Neutrophil (primary cell): ENCODE results near the gene S100A13.
"Not testable (repeated sequence)": the region's sequence is repeated elsewhere in the genome, so short reads cannot be mapped to it uniquely, and the experiment has no call there.

Experiments
- H3K27ac ChIP-seq: fragments of 200-600 bp; sonication (generic); 2 replicates; pipeline ENCODE4 v1.5.1; 2016; ENCODE audit warnings: mild to moderate bottlenecking, moderate library complexity
- H3K27me3 ChIP-seq: fragments of 200-600 bp; sonication (generic); 2 replicates; pipeline ENCODE4 v1.6.0; 2016; ENCODE audit warnings: mild to moderate bottlenecking
- H3K36me3 ChIP-seq: fragments of 200-600 bp; sonication (generic); 2 replicates; pipeline ENCODE4 v1.5.1; 2017
- H3K4me1 ChIP-seq, 2 experiments: fragments of 200-600 bp in 1 of 2; sonication (generic) in 1 of 2; 1 replicate in 1 of 2; 2 replicates in 1 of 2; pipeline versions ENCODE4 v1.5.1 to v1.6.1; 2013 to 2016; ENCODE audit warnings: low read depth in 1 of 2, low read length in 1 of 2, mild to moderate bottlenecking in 1 of 2, moderate library complexity in 1 of 2; ENCODE audit not compliant: control insufficient read depth in 1 of 2, insufficient read depth in 1 of 2
- H3K4me3 ChIP-seq, 2 experiments: fragments of 200-600 bp in 1 of 2; sonication (generic) in 1 of 2; 1 replicate in 1 of 2; 2 replicates in 1 of 2; pipeline ENCODE4 v1.5.1; 2013 to 2016; ENCODE audit warnings: low read depth in 1 of 2, low read length in 1 of 2, mild to moderate bottlenecking in 1 of 2, moderate library complexity in 1 of 2
- H3K9me3 ChIP-seq: fragments of 200-600 bp; sonication (generic); 2 replicates; pipeline ENCODE4 v1.5.1; 2016
- CTCF ChIP-seq: fragments of 200-600 bp; sonication (generic); IDR thresholded peaks from 2 replicates; pipeline ENCODE4 v1.5.1; 2016; ENCODE audit warnings: antibody characterized with exemption

S100A13 gene

GRCh38 chr1:153586347-153586746 lies 41.0 kb downstream of the S100A13 start:
- peaks cover 14% of the 10 kb centered on the region for H3K27me3 ChIP-seq
- no peak for TF ChIP-seq CTCF
- H3K27ac ChIP-seq: no peak overlapping the region
- no peaks in the 10 kb centered on the region for H3K4me1 ChIP-seq
- no peaks in the 10 kb centered on the region for H3K36me3 ChIP-seq
- no peak overlapping the region for H3K4me3 ChIP-seq
- H3K9me3 ChIP-seq: no peaks in the 10 kb centered on the region

GRCh38 chr1:153585006-153585405 lies 42.3 kb downstream of the S100A13 start:
- no peak for TF ChIP-seq CTCF

GRCh38 chr1:153583976-153584375 lies 43.3 kb downstream of the S100A13 start:
- TF ChIP-seq CTCF: no peak
- Histone ChIP-seq H3K27ac (no peak overlapping the region), H3K36me3 (no peaks in the 10 kb centered on the region), H3K9me3 (no peaks in the 10 kb centered on the region), H3K4me3 (no peak overlapping the region), H3K27me3 (peaks cover 20% of the 10 kb centered on the region), H3K4me1 (no peaks in the 10 kb centered on the region)

More at GRCh38 chr1:153585006-153585405, 42.3 kb downstream of the S100A13 start:
- Histone ChIP-seq H3K27ac (no peak overlapping the region), H3K4me1 (no peaks in the 10 kb centered on the region), H3K9me3 (no peaks in the 10 kb centered on the region), H3K27me3 (peaks cover 14% of the 10 kb centered on the region), H3K36me3 (no peaks in the 10 kb centered on the region), H3K4me3 (no peak overlapping the region)

- not testable (repeated sequence) for H3K27ac ChIP-seq, H3K4me3 ChIP-seq, H3K36me3 ChIP-seq, H3K4me1 ChIP-seq, H3K9me3 ChIP-seq
- H3K27me3 ChIP-seq: peaks cover 24% of the 10 kb centered on the region
Measured at GRCh38 chr1:153583514-153583913, 43.8 kb downstream of the S100A13 start.

GRCh38 chr1:153582836-153583235 lies 44.5 kb downstream of the S100A13 start:
- not testable (repeated sequence) for H3K9me3 ChIP-seq, H3K27ac ChIP-seq, H3K4me3 ChIP-seq, H3K36me3 ChIP-seq, H3K4me1 ChIP-seq
- peaks cover 31% of the 10 kb centered on the region for H3K27me3 ChIP-seq

GRCh38 chr1:153578936-153579335 lies 48.4 kb downstream of the S100A13 start:
- TF ChIP-seq CTCF: no peak
- H3K36me3 ChIP-seq: no peaks in the 10 kb centered on the region
- H3K27ac ChIP-seq: no peak overlapping the region
- H3K27me3 ChIP-seq: peaks cover 23% of the 10 kb centered on the region
- H3K4me3 ChIP-seq: no peak overlapping the region
- peaks cover 7 to 9% of the 10 kb centered on the region in 2 experiments for H3K4me1 ChIP-seq
- no peaks in the 10 kb centered on the region for H3K9me3 ChIP-seq

GRCh38 chr1:153578490-153578889 lies 48.8 kb downstream of the S100A13 start:
- H3K36me3 ChIP-seq: no peaks in the 10 kb centered on the region
- no peak overlapping the region for H3K27ac ChIP-seq

More at GRCh38 chr1:153578490-153578889, 48.8 kb downstream of the S100A13 start:
- Histone ChIP-seq H3K4me3 (no peak overlapping the region), H3K9me3 (no peaks in the 10 kb centered on the region), H3K4me1 (peaks cover 12 to 13% of the 10 kb centered on the region in 2 experiments), H3K27me3 (peaks cover 23% of the 10 kb centered on the region)
- TF ChIP-seq CTCF: no peak
